H1 (cell line): ENCODE measurements around the gene RBBP6. TPM values are rescaled to one million over a fixed set of nuclear protein-coding genes. Genes with fewer than 3 reads are reported as not detected.

Source experiments
- BACH1 ChIP-seq: IDR thresholded peaks from 2 replicates; pipeline ENCODE4 v1.6.1; 2012; ENCODE audit warnings: low read length, improper control_type of control experiment
- EP300 ChIP-seq, 2 experiments: IDR thresholded peaks; 1 replicate in 1 of 2; 2 replicates in 1 of 2; pipeline ENCODE4 v1.6.1; 2011 to 2012; ENCODE audit warnings: low read depth in 2 of 2, low read length in 2 of 2, mild to moderate bottlenecking in 2 of 2, borderline replicate concordance in 1 of 2, inconsistent platforms in 1 of 2, moderate library complexity in 1 of 2
- HDAC2 ChIP-seq, 2 experiments: fragments of 300-600 bp in 1 of 2; sonication (generic) in 1 of 2; IDR thresholded peaks; 2 replicates each; pipeline ENCODE4 v1.6.1; 2011 to 2012; ENCODE audit warnings: low read depth in 2 of 2, low read length in 2 of 2, mild to moderate bottlenecking in 2 of 2, moderate library complexity in 2 of 2, borderline replicate concordance in 1 of 2, inconsistent platforms in 1 of 2
- KDM1A ChIP-seq: fragments of 200-600, 300-600 bp; sonication (generic); IDR thresholded peaks from 2 replicates; pipeline ENCODE4 v1.7.1; 2016; ENCODE audit warnings: mild to moderate bottlenecking, low read length, borderline replicate concordance
- POLR2AphosphoS5 ChIP-seq: IDR thresholded peaks from 2 replicates; pipeline ENCODE4 v1.6.1; 2011; ENCODE audit warnings: low read depth, low read length
- ZNF274 ChIP-seq: IDR thresholded peaks from 2 replicates; pipeline ENCODE4 v1.7.0; 2012; ENCODE audit warnings: low read length, borderline replicate concordance; ENCODE audit errors: extremely low read depth
- polyA plus RNA-seq, 7 experiments: library from polyadenylated mRNA; depleted of rRNA in 3 of 7; stranded (reverse) in 5 of 7; unstranded in 2 of 7; fragments of >200 nt in 5 of 7; fragments of 200-250 nt in 2 of 7; gene quantifications; 1 replicate in 5 of 7; 2 replicates in 1 of 7; 4 replicates in 1 of 7; pipeline versions ENCODE4 v1.2.1 to v1.2.3, GENCODE V29; 2011 to 2013; ENCODE audit warnings: missing spikeins in 2 of 7, mixed read lengths in 2 of 7
- total RNA-seq: library from RNA; stranded (reverse); fragmentation: NEBNext Ultra II Directional; extraction: Animal tissue kit (Norgen Biotek cat#: 25700); gene quantifications from 2 replicates; pipeline ENCODE4 v1.2.1, GENCODE V29; 2021

Gene RBBP6
- total and polyA plus RNA-seq, 2 of the 8 experiments (the other 6 are each of a cell fraction or from before 2014, with no cell fraction given) = 22.5 to 54.5 TPM

- TF ChIP-seq EP300 (IDR thresholded peaks at IDR 0.05; ENCODE audit: borderline replicate concordance in 1 of 2, low read depth in 2 of 2, low read length in 2 of 2) (no peak), ZNF274 (no peak), KDM1A (no peak), POLR2AphosphoS5 (no peak), HDAC2 (IDR thresholded peaks at IDR 0.05; ENCODE audit: borderline replicate concordance in 1 of 2, low read depth in 2 of 2, low read length in 2 of 2) (no peak), BACH1 (no peak)
Measured at GRCh38 chr16:24543949-24544348, 4.6 kb downstream of the RBBP6 start (continued).
